Measurements from ENCODE around the gene MTMR6.
A peak's percentile ranks its signal among the peaks of the same experiment; 100 is the strongest.

Gene MTMR6

DNA sequence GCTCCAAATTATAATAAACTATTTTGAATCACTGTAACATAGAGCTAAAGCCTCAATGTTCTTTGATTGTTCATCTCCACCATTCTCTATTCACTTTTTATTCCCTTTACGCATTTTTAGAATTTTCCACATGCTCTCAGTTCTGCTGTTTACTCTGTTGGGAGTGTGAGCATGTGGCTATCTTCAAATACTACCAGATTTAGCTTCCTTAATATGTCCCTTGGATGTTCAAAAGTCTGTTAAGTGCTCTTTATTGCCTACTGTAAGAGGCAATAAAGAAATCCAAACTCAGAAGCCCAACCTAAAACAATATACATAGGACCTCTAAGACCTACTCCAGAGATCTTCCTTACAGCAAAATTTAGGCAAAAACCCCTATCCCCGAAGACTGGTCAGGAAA, 34.5 kb downstream of the MTMR6 start:
- TF ChIP-seq, protein P1, sequence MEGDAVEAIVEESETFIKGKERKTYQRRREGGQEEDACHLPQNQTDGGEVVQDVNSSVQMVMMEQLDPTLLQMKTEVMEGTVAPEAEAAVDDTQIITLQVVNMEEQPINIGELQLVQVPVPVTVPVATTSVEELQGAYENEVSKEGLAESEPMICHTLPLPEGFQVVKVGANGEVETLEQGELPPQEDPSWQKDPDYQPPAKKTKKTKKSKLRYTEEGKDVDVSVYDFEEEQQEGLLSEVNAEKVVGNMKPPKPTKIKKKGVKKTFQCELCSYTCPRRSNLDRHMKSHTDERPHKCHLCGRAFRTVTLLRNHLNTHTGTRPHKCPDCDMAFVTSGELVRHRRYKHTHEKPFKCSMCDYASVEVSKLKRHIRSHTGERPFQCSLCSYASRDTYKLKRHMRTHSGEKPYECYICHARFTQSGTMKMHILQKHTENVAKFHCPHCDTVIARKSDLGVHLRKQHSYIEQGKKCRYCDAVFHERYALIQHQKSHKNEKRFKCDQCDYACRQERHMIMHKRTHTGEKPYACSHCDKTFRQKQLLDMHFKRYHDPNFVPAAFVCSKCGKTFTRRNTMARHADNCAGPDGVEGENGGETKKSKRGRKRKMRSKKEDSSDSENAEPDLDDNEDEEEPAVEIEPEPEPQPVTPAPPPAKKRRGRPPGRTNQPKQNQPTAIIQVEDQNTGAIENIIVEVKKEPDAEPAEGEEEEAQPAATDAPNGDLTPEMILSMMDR (conservative IDR thresholded peaks at IDR 0.05; ENCODE audit: low read length): no peak

DNA sequence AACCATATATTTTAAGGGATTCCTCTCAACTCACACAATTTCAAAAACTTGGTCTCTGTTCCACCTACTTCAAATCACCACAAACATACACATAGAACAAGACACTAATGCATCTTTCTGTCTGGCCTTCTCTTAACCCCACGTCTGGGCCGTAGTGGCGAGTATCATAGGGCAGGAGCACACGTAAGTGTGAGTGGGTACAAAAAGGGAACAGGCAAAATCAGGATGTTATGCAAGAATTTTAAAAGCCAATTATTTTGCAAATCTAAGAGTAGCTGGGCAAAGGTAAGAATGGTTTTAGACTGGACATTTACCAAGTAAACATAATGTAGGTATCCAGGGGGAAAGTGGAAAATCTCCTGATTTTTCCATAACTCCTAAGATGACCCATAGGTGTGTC, 35.1 kb downstream of the MTMR6 start:
- no peak for DNase-seq (ENCODE audit: low read depth)
- no peak overlapping the region for H3K4me3 ChIP-seq (ENCODE audit: low read length)
- TF ChIP-seq, protein P1 (conservative IDR thresholded peaks at IDR 0.05; ENCODE audit: low read length): no peak

More for the DNA sequence above, 34.5 kb downstream of the MTMR6 start:
- no peak for DNase-seq (ENCODE audit: low read depth)
- H3K4me3 ChIP-seq (ENCODE audit: low read length): no peak overlapping the region

DNA sequence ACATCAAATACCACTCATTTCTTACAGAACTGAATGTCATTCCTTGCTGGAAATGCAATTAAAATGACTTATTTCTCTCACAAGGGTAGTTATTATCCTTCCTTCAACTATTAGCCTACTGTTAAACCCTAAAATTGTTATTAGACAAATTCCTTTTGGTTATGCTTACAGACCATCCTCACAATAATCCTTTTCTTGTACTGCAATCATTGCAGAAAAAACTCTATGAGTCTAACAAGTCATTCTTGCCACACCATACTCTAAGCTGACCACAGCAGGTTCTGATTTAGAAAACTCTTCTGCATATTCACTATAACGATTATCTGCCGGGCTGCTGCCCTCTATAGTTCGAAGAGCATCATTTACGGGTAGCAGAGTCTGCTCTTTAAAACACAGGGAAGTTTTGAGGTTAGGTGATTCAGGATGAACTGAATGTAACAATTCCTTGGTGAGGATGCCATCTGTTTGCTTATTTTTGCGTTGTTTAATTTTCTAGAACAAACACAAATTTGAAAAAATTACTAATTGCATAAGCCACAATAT, 38.2 kb downstream of the MTMR6 start:
- TF ChIP-seq, protein P1 (conservative IDR thresholded peaks at IDR 0.05; ENCODE audit: low read length): peak; percentile 58
- peak; percentile 73 for DNase-seq (ENCODE audit: low read depth)
- H3K4me3 ChIP-seq (ENCODE audit: low read length): no peak overlapping the region

DNA sequence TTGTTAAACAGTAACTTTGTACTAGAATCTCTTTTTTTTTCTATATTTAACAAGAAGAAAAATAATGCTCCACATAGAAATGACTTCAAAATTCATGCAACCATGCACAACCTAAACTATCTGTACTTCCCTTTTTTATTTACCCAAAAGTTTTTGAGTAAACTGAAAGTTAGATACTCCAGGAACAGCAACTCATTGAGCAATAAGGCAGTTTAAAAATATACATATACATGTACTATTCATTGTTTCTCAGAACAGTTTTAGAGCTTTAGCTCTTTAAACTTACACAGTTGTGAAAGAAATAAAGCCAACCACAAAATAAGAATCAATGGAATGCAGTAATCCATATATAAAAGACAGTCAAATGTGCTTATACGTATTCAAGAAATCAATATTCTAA, 39.2 kb downstream of the MTMR6 start:
- TF ChIP-seq, protein P1 (conservative IDR thresholded peaks at IDR 0.05; ENCODE audit: low read length): no peak
- no peak for DNase-seq (ENCODE audit: low read depth)
- no peak overlapping the region for H3K4me3 ChIP-seq (ENCODE audit: low read length)

DNA sequence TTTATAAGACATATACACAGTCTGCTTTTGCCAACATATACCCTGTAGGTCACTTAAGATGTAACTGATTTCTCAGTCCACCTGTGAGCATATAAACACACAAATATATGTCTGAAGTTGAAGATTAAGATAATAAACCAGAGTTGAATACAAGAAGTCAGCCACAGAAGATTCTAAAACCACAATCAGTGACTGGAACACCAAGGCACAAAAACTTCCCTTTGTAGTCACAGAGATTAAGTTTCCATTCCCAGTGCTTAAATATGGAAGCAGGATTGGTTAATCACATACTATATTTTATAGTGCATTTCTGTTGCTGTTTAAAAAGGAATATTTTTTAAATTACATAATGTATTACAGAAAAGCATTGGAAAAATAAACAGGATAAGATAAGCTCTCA, 39.9 kb downstream of the MTMR6 start:
- no peak overlapping the region for H3K4me3 ChIP-seq (ENCODE audit: low read length)
- TF ChIP-seq, protein P1 (conservative IDR thresholded peaks at IDR 0.05; ENCODE audit: low read length): no peak
- DNase-seq (ENCODE audit: low read depth): no peak

DNA sequence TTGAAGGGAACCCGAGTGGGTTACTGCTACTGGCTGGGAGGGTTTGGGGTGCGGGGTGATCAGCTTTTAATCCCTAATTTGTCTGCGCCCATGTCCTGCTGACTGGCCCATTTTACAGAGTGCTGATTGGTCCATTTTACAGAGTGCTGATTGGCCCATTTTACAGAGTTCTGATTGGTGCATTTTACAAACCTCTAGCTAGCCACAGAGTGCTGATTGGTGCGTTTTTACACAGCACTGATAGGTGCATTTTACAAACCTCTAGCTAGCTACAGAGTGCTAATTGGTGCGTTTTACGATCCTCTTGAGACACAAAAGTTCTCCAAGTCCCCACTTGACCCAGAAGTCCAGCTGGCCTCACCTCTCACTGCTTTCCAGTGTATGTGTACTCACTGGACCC, 43.2 kb downstream of the MTMR6 start:
- no peak overlapping the region for H3K4me3 ChIP-seq (ENCODE audit: low read length)
- no peak for DNase-seq (ENCODE audit: low read depth)
- TF ChIP-seq, protein P1 (conservative IDR thresholded peaks at IDR 0.05; ENCODE audit: low read length): no peak

DNA sequence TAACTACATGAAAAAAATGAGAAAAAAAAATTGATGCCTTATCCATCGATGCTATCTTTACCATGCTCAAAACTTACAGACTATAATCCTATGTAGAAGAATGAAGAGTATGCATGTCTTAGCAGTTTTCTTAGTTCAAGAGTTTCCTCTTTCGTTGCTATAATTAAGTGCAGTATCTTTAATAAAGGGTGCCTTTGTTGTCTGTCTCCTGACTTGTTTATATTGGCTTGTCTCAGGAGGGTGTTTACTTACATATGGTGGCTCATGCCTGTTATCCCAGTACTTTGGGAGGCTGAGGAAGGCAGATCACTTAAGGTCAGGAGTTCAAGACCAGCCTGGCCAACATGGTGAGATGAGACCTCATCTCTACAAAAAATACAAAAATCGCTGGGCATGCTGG, 44.3 kb downstream of the MTMR6 start:
- no peak for DNase-seq (ENCODE audit: low read depth)
- TF ChIP-seq, protein P1 (conservative IDR thresholded peaks at IDR 0.05; ENCODE audit: low read length): no peak
- H3K4me3 ChIP-seq (ENCODE audit: low read length): no peak overlapping the region

Measured in AG10803 (cell line).